Measurements from ENCODE around the gene SPINT2.

SPINT2 gene

DNA sequence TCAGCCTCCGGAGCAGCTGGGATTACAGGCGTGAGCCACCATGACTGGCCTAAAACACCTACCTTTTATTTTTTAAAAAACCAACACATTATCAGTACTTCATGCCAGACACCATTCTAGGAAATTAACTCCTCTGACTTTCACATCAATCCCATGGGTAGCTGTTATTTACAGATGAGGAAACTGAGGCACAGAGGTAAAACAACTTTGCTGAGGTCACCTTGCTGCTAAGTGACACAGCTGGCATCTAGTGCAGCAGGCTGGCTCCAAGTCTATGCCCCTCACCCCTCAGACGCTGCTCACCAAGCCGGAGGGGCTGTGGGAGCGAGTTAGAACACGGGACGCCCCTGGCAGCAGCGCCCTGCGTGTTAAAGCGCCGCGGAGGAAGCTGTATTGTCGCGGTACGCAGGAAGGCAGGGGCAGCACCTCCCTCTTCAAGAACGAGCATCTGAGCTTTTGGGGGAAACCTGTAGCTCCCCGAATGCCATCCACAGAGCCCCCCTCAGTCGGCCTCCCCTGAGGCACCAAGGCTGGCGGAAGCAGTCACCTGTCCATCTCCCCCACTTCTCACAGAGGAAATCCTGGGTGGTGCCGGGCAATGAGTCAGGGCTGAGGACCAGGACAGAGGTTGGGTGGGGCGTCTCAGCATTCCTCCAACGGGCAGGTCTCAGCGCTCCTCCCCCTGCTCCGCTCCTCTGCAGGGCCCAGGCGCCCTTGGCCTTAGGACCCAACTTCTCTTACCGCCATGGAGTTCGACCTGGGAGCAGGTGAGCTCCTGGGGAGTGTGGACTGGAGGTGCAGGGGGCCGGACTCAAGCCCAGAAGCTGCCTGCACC is 39.4 kb downstream of the SPINT2 start, which contains the start of gene C19orf33:
Gene C19orf33, plus strand, starts transcription at position 735 of the 835 bp plus-strand sequence. Its CDS starts 11 bp downstream, at position 746.
- no peak for DNase-seq

- DNase-seq, result no peak
Measured at GRCh38 chr19:38304352-38304865, 40.0 kb downstream of the SPINT2 start.

DNA sequence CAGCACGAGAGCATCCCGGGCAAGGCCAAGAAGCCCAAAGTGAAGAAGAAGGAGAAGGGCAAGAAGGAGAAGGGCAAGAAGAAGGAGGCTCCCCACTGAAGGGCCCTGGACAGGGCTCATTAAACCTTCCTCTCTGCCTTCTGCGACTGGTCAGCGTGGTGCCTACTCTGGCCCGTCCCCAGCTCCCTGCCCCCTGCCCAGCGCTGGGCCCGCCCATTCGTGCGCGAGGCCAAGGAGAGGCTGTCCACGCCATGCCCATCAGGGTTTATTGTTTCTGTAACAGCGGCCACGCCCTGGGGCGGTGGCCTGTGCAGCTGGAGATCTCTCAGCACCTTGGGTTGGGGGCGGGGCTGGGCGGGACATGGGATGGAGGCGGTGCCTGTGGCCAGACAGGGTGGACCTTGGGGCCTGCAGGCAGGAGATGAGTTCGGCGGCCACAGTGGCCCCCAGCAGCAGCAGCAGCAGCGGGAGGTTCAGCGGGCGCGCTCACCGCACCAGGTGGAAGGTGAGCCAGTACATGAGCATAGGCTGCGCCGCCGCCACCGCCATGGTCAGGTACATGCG is 40.6 kb downstream of the SPINT2 start:
- DNase-seq, result no peak

DNA sequence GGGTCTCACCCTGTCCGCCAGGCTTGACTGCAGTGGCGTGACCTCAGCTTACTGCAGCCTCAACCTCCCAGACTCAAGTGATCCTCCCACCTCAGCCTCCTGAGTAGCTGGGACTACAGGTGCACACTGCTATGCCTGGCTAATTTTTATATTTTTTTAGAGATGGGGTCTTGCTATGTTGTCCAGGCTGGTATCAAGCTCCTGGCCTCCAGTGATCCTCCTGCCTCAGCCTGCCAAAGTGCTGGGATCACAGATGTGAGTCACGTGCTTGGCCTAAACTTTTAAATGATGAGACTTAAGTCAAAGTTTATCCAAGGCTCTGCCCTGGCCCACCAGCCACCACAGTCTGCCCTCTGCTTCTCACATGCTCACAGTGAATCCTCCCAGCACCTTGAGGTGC is 41.9 kb downstream of the SPINT2 start:
- DNase-seq, result no peak

- DNase-seq, result no peak
Measured at GRCh38 chr19:38307076-38307475, 42.7 kb downstream of the SPINT2 start.

DNA sequence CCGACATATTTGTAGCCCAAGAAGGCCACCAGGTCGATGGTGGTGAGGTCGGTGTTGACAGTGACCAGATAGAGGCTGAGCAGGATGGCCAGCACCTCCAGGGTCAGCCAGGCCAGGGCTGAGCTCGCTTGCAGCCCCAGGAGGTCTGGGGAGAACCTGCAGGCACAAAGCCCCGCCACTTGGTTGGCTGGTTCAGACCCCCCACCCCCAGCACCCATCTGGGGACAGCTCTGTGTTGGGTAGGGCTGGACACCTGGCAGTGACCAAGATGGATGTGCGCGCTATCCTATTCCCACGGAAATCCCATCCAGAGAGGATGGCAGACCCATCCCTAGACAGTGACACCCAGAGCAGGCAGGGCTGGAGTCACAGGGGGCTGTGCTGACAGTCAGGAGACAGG is 43.2 kb downstream of the SPINT2 start:
- no peak for DNase-seq

DNA sequence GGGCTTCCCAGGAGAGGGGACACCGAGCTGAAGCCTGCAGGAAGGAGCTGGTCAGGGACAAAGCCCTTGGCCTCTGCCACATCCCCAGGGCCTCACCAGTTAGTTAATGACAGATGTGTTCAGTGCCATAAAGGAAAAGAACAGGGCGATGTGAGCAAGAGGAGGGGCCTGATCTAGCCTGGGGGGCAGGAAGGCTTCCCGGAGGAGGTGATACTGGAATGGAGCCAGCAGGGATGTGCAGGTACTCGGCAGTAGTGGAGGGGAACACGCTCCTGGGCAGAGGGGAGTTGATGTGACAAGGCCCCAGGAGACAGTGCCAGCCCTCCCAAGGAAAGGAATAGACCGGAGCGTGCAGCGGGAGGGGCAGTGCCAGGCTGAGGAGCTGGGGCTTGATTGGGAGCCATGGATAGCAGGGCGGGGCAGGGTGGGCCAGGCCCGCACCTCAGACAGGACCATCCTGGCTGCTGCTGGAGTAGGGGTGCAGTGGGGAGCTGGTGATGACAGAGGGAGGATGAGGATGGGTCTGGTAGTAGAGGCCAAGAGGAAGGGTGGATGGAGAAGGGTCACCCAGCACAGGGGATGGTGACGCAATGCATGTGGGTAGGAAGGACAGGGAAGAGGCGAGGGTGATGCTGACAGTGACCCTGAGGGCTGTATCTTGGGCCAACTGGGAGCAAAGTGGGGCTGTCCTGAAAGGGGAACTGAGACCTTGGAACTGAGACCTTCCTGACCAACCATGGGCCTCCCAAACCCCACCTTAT is 43.8 kb downstream of the SPINT2 start:
- DNase-seq, result no peak

DNA sequence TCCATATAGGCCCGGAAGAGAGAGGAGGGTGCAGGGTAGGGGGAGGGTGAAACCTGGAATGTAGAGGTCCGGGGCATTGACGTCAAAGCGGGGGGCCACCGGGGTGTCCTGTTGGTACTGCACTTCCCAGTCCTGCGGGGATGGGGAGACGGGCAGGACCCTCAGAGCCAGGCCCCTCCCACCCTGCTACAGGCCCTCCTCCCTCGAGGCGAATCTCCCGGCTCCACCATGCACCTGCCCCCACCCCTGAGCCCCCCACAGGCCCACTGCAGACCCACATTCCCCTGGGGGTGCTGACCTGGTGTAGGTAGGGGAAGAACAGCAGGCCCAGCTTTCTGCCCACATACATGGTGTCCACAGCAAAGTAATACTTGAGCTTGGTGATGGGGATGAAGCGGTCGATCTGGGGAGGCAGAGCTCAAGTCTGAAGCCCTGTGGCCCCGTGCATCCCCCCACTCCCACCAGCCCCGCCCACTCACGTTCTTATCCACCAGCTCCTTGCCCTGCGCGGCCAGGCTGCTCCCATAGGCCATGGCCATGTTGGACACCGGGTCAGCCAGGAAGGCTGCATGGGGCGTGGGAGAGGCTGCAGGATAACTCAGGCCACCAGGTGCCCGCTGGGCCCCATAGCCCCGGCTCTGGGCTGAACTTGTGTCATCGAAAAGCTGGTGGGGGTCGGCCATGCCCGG is 44.7 kb downstream of the SPINT2 start:
- no peak for DNase-seq

- no peak for DNase-seq
Measured at GRCh38 chr19:38309615-38310278, 45.4 kb downstream of the SPINT2 start.

DNA sequence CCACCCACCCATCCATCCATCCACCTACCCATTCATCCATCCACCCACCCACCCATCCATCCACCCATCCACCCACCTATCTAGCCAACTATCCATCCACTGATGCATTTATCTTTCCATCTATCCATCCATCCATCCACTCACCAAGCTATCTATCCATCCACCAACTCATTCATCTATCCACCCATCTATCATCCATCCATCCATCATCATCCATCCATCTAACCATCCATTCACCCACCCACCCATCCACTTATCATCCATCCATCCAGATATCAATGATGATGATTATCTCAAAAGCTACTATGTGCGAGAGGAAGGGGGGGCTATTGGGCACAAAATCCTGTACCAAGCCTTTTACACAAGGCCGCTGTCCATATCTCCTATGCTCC is 45.9 kb downstream of the SPINT2 start:
- DNase-seq, result no peak

DNA sequence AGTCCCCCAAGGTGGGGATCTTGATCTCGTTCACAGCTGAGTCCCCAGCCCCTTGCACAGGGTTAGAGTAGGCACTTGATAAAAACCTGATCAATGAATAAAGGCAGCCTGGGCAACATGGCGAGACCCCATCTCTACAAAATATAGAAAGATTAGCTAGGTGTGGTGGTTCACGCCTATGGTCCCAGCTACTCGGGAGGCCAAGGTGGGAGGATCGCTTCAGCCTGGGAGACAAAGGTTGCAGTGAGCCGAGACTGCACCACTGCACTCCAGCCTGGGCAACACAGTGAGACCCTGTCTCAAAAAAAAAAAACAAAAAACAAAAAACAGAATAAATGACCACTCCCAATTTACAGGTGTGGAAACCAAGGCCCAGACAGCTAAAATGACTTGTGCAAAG is 46.6 kb downstream of the SPINT2 start:
- no peak for DNase-seq

DNA sequence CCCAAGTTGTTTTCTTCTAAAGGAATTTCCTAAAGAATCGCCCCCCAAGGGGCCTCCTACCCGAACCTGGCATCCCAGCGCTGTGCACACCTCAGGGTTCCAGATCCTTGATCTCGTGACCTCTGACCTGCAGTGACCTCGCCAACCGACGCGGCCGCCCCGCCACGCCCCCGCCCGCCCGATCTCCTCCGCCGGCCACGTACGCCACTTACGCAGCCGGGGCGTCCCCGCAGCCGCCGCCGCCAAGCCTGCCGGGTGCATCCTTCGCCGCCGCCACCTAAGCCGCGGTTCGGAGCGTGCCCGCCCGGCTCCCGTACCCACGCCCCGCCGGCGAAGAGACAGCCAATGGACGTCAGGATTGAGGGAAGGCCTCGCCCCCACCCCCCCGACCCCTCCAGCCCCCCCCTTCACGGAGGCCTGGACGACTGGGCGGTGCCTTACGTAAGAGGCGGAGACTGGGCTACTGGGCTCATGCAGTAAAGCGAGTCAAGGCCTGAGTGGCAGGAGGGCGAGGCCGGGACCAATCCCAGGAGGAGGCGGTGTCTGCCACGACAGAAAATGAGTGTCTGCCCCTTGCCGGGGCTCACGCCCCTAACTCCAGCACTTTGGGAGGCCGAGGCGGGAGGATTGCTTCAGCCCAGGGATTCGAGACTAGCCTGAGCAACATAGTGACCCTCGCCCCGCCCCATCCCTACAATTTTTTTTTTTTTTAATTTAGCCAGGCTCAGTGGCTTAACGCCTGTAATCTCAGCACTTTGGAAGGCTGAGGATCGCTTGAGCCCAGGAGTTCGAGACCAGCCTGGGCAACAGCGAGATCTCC is 51.5 kb downstream of the SPINT2 start, which contains the start of gene YIF1B:
Gene YIF1B, minus strand, starts transcription at position 291 of the 820 bp plus-strand sequence. Its CDS starts 30 bp downstream, at position 261.
- peak; percentile 97 for DNase-seq

DNA sequence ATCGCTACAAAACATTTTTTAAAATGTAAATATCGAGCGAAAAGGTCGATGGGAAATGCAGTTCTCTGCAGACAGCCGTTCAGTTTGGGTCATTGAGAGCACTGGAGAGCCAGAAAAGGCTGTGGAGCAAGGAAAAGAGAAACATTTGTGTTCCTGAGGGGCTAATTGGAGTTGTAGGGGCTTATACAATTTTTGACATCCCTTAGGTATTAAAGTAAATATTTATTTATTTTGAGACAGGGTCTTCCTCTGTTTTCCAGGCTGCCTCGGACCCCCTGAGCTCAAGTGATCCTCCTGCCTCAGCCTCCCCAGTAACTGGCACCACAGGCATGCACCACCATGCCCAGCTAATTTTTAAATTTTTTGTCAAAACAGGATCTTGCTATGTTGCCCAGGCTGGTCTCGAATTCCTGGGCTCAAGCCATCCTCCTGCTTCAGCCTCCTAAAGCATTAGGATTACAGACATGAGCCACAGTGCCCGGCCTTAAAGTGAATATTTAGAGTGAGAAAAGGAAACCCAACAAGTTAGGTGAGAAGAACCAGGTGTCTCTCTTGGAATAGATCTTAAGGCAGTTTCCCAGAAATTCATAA is 52.2 kb downstream of the SPINT2 start:
- DNase-seq, result no peak

DNA sequence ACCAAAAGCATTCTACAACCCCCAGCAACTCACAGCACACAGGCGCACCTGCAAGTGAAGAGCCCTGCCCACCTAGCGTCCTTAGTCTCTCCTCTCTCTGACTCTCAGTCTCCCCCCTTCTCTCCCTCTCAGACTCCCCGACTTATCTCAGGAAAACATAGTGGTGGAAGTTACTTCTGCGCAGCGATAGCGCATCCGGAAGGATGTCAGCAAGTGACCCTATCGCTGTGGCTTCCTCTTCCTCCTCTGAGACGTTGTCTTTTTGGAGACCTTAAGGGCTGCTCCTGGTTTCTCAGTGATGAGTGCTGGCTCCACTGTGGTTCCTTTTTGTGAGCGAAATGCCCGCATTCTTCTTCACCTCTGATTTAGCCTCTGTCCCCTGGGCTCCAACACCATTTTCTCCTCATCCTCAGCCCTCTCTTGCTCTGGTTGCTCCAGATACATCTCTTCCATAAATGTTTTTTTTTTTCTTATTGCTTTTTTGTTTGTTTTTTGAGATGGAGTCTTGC is 52.8 kb downstream of the SPINT2 start:
- DNase-seq, result no peak

- peak; percentile 15 for DNase-seq
Measured at GRCh38 chr19:38318660-38319059, 54.3 kb downstream of the SPINT2 start.

DNA sequence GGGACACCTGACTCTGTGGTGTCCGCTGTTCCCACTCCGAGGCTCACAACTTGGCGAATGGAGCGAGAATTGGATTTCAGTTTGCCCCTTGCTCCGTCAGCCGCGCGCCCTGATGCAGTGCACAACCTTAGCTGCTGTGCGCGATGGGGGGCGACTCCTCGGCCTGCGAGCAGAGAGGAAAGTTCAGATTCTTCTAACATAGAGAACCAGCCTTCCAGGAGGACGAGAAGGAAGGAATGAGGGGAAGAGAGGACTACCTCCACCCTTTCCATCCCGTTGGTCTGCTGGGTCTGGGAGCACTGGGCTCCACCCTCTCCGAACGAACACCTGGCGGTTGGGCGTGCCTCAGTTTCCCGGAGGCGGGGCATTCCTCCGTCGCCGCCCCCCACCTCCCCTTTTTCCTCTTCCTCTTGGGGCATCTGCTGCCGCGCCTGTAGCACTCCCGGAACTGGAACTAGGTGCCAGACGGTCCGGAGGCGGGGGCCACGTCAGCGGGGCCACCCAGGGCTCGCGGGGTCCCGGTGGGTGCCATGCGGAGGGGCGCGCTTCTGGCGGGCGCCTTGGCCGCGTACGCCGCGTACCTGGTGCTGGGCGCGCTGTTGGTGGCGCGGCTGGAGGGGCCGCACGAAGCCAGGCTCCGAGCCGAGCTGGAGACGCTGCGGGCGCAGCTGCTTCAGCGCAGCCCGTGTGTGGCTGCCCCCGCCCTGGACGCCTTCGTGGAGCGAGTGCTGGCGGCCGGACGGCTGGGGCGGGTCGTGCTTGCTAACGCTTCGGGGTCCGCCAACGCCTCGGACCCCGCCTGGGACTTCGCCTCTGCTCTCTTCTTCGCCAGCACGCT is 55.3 kb downstream of the SPINT2 start, which contains the start of gene KCNK6:
Gene KCNK6, plus strand, starts transcription at position 425 of the 838 bp plus-strand sequence. Its CDS starts 106 bp downstream, at position 531.
- no peak for DNase-seq

DNA sequence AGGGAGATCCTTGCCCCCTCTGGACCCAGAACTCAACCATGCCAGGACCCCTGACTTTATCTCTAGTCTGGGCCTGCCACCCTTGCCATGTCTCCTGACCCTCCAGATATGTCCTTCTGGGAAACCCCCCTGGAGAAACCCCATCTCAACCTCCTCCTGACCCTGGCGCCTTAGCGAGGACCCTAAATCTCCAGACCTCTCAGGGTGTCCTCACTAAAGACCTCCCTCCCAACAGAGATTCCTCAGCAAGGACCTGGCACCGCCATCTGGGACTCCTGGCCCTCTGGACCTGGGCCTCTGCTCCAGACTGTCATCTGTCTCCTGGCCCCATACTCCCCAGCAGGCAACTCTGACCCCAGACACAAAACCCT is 56.6 kb downstream of the SPINT2 start:
- no peak for DNase-seq

- no peak for DNase-seq
Measured at GRCh38 chr19:38321646-38322196, 57.3 kb downstream of the SPINT2 start.

DNA sequence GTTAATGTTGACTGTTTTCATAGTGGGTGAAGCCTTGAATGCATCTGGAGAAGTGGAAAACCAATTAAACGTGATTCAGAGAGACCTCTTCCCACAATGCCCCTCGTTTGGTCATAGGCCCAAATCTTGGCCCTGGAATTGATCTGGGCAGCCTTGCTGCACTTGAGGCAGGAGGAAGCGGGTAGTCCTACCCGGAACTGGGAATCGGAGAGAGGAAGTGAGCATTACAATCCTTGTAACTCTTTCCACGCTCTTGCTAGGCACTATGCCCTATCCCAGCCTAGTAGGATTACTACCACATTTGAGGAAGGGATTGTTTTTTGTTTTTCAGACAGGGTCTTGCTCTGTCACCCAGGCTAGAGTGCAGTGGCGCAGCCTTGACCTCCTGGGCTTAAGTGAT is 58.9 kb downstream of the SPINT2 start:
- no peak for DNase-seq
